ENCODE measurements around the gene TEDC1.

DNA sequence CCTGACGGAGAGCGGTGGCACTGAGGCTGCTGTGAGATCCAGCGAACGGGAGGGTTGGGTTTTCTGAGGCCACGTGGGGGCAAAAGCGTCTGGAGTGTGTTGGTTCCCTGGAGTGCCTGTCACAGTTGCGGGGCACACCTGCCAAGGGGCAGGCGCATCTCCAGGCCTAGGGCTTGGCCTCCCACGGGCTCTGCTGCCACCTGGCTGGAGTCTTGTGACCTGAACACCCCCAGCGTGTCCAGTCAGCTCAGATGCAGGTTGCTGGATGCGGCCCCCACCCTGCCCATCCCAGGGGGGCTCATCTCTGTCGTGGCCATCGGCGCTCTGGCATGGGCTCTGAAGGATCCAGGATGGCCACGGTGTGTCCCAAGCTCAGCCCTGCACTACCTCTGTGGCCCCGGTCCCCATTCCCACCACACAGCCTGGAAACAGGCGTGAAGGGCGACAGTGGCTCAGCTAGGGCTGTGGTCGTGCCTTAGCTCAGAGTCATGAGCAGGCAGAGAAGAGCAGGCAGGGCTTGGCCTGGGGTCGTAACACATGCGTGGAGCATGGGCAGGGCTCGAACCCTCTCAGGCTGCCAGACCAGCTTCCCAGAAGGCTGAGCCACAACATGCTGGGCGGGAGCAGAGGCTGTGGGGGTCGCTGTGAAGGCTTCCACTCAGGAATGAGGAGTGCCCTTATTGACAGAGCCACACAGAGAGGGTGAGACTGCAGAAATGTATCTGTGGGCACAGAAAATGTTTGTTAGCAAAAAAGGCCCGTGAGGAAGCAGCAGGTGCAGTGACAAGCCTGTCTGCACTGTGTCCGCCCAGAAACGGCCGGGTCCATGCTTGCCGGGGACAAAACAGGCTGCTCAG is 40.0 kb upstream of the TEDC1 start:
- no peak for TF ChIP-seq POLR2AphosphoS5 (IDR thresholded peaks at IDR 0.05)
- TF ChIP-seq, protein P1, sequence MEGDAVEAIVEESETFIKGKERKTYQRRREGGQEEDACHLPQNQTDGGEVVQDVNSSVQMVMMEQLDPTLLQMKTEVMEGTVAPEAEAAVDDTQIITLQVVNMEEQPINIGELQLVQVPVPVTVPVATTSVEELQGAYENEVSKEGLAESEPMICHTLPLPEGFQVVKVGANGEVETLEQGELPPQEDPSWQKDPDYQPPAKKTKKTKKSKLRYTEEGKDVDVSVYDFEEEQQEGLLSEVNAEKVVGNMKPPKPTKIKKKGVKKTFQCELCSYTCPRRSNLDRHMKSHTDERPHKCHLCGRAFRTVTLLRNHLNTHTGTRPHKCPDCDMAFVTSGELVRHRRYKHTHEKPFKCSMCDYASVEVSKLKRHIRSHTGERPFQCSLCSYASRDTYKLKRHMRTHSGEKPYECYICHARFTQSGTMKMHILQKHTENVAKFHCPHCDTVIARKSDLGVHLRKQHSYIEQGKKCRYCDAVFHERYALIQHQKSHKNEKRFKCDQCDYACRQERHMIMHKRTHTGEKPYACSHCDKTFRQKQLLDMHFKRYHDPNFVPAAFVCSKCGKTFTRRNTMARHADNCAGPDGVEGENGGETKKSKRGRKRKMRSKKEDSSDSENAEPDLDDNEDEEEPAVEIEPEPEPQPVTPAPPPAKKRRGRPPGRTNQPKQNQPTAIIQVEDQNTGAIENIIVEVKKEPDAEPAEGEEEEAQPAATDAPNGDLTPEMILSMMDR (IDR thresholded peaks at IDR 0.05): no peak

Measured in breast epithelium (tissue), 3 donors.